ENCODE results near the gene DNAJC18.
A peak's percentile ranks its signal among the peaks of the same experiment; 100 is the strongest.

The DNAJC18 gene

DNA sequence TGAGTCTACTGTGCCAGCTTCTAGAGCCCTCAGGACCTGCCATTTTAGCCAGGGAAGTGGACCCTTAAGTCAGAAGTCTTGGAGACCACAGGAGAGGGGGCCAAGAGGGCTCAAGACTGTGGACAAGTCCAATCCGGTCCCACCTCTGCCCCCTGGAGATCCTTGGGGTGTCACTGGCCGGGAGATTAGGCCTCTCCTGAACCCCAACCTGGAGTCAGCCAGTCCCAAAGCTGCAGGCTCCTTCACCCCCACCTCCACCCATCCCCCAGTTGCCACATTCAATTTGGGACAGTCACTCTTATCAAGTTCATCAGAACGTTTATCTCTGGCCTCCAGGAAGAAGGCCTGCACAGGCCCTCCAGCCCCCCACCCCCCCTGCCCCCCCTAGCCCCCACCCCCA lies 56.5 kb downstream of the DNAJC18 start:
- H3K4me1 ChIP-seq: peaks cover 23% of the 10 kb centered on the region
- H3K36me3 ChIP-seq (ENCODE audit: control insufficient read depth, insufficient read depth, low read length): no peaks in the 10 kb centered on the region
- H3K9me3 ChIP-seq (ENCODE audit: control insufficient read depth, low read length): no peaks in the 10 kb centered on the region
- no peaks in the 10 kb centered on the region for H3K27me3 ChIP-seq (ENCODE audit: control insufficient read depth, insufficient read depth, low read length)
- peaks cover 4% of the 10 kb centered on the region for H3K79me2 ChIP-seq
- H2AFZ ChIP-seq: no peak overlapping the region
- no peak overlapping the region for H3K4me2 ChIP-seq (ENCODE audit: low read length)
- H3K9ac ChIP-seq: no peak overlapping the region
- H3K27ac ChIP-seq: peak overlapping the region; percentile 39
- no peak overlapping the region for H3K4me3 ChIP-seq (ENCODE audit: low read depth, low read length)
- TF ChIP-seq, protein P1, sequence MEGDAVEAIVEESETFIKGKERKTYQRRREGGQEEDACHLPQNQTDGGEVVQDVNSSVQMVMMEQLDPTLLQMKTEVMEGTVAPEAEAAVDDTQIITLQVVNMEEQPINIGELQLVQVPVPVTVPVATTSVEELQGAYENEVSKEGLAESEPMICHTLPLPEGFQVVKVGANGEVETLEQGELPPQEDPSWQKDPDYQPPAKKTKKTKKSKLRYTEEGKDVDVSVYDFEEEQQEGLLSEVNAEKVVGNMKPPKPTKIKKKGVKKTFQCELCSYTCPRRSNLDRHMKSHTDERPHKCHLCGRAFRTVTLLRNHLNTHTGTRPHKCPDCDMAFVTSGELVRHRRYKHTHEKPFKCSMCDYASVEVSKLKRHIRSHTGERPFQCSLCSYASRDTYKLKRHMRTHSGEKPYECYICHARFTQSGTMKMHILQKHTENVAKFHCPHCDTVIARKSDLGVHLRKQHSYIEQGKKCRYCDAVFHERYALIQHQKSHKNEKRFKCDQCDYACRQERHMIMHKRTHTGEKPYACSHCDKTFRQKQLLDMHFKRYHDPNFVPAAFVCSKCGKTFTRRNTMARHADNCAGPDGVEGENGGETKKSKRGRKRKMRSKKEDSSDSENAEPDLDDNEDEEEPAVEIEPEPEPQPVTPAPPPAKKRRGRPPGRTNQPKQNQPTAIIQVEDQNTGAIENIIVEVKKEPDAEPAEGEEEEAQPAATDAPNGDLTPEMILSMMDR (IDR thresholded peaks at IDR 0.05): no peak

- TF ChIP-seq, protein P1 (IDR thresholded peaks at IDR 0.05): no peak
- Histone ChIP-seq H3K27me3 (ENCODE audit: control insufficient read depth, insufficient read depth, low read length) (no peaks in the 10 kb centered on the region), H3K4me2 (ENCODE audit: low read length) (no peak overlapping the region), H3K9ac (no peak overlapping the region), H3K27ac (peak overlapping the region; percentile 39), H3K36me3 (ENCODE audit: control insufficient read depth, insufficient read depth, low read length) (no peaks in the 10 kb centered on the region), H3K4me1 (peaks cover 23% of the 10 kb centered on the region), H3K9me3 (ENCODE audit: control insufficient read depth, low read length) (no peaks in the 10 kb centered on the region), H3K4me3 (ENCODE audit: low read depth, low read length) (no peak overlapping the region), H3K79me2 (peaks cover 4% of the 10 kb centered on the region), H2AFZ (peak overlapping the region; percentile 76)
Measured at GRCh38 chr5:139381837-139382761, 57.2 kb downstream of the DNAJC18 start.

GRCh38 chr5:139379626-139380449 lies 59.5 kb downstream of the DNAJC18 start:
- no peak overlapping the region for H3K4me3 ChIP-seq (ENCODE audit: low read depth, low read length)
- H3K79me2 ChIP-seq: peaks cover 4% of the 10 kb centered on the region
- H3K27ac ChIP-seq: no peak overlapping the region
- H3K36me3 ChIP-seq (ENCODE audit: control insufficient read depth, insufficient read depth, low read length): no peaks in the 10 kb centered on the region
- H3K27me3 ChIP-seq (ENCODE audit: control insufficient read depth, insufficient read depth, low read length): no peaks in the 10 kb centered on the region
- TF ChIP-seq, protein P1 (IDR thresholded peaks at IDR 0.05): no peak
- H3K4me2 ChIP-seq (ENCODE audit: low read length): no peak overlapping the region
- no peak overlapping the region for H2AFZ ChIP-seq
- peaks cover 16% of the 10 kb centered on the region for H3K4me1 ChIP-seq
- H3K9me3 ChIP-seq (ENCODE audit: control insufficient read depth, low read length): no peaks in the 10 kb centered on the region
- no peak overlapping the region for H3K9ac ChIP-seq

- TF ChIP-seq, protein P1 (IDR thresholded peaks at IDR 0.05): no peak
- Histone ChIP-seq H3K9me3 (ENCODE audit: control insufficient read depth, low read length) (no peaks in the 10 kb centered on the region), H3K79me2 (peaks cover 4% of the 10 kb centered on the region), H2AFZ (no peak overlapping the region), H3K4me2 (ENCODE audit: low read length) (no peak overlapping the region), H3K36me3 (ENCODE audit: control insufficient read depth, insufficient read depth, low read length) (no peaks in the 10 kb centered on the region), H3K9ac (no peak overlapping the region), H3K4me3 (ENCODE audit: low read depth, low read length) (no peak overlapping the region), H3K27me3 (ENCODE audit: control insufficient read depth, insufficient read depth, low read length) (no peaks in the 10 kb centered on the region), H3K4me1 (peaks cover 18% of the 10 kb centered on the region), H3K27ac (no peak overlapping the region)
Measured at GRCh38 chr5:139378941-139379361, 60.4 kb downstream of the DNAJC18 start.

Measured in parathyroid adenoma (tissue), 2 donors.